GM12872 (cell line): ENCODE data around the gene ABAT.

Experiments
- CTCF ChIP-seq: IDR thresholded peaks from 3 replicates; pipeline ENCODE4 v1.5.1; 2011; ENCODE audit warnings: low read depth, mild to moderate bottlenecking, low read length, moderate library complexity; ENCODE audit not compliant: insufficient read depth

Gene ABAT

DNA sequence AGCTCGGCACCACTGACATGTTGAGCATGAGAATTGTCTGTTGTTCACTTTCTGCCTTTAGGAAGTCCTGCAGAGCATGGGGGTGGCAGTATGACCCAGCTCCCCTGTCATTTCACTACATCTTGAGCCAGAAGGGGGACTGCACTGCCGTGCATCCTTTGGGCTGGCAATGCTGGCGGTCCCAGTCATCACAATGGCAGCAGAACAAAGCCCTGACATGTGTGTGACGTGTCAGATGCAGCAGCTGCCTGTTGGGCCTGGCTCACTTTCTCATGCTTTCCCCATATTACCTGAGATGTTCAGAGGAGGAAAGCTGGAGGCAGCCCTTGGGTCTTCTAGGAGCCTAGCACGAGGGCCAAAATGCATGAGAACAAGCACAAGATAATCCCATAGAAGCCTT, 6.3 kb upstream of the ABAT start:
- no peak for TF ChIP-seq CTCF

DNA sequence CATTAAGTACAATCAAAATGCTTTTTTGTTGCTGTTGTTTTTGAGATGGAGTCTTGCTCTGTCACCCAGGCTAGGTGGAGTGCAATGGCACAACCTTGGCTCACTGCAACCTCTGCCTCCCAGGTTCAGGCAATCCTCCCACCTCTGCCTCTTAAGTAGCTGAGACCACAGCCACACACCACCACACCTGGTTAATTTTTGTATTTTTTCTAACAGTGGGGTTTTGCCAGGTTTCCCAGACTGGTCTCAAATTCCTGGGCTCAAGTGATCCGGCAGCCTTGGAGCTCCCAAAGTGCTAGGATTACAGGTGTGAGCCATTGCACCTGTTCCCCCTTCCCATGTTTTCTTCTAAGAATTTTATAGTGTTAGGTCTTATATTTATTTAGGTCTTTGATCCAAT, 4.9 kb upstream of the ABAT start:
- TF ChIP-seq CTCF = no peak

DNA sequence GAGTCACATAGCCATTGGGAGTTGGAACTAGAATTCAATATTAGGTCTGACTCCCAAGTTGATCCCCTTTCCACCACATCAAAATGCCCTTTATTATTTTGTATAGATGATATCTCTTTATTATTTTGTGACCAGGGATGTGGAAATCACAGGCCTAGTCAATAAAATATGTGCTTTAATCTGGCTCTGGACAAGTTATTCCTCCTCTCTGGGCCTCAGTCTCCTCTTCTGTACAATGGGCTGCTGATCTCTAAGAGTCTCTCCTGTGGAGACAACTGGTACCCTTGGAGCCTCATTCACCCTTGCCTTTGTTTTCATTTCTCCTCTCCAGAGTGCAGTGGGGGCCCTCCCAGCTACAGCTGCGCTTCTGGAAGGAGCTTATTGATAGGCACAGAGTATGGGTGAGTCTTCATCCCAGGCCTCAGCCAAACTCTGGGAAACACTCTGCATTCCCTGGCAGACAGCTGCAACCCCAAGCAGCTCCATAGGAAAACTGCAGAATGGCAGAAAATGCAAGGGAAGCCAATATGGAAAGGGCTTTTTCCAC, 4.3 kb upstream of the ABAT start:
- no peak for TF ChIP-seq CTCF

- TF ChIP-seq CTCF = no peak
Observed at GRCh38 chr16:8673611-8674412, 605 bp upstream of the ABAT start.

- TF ChIP-seq CTCF = no peak
Observed at GRCh38 chr16:8675183-8676159, 1.1 kb downstream of the ABAT start.

DNA sequence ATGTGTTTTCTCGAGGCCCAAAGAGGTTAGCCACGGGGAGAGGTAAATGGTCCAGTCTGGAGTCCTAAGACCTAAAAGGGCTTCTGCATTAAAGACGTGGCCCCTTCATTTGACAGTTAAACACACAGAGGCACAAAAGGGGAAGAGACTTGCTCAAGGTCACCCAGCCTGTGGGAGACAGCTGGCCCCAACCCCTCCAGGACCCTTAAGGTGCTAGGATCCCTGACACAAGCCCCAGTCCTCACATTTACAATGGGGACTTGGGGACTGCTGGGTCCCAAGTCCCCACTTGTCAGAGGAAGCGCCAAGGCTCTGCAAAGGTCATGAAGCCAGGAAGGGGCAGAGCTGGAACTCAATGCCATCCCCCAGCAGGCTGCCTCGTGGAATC, 1.7 kb downstream of the ABAT start:
- no peak for TF ChIP-seq CTCF

DNA sequence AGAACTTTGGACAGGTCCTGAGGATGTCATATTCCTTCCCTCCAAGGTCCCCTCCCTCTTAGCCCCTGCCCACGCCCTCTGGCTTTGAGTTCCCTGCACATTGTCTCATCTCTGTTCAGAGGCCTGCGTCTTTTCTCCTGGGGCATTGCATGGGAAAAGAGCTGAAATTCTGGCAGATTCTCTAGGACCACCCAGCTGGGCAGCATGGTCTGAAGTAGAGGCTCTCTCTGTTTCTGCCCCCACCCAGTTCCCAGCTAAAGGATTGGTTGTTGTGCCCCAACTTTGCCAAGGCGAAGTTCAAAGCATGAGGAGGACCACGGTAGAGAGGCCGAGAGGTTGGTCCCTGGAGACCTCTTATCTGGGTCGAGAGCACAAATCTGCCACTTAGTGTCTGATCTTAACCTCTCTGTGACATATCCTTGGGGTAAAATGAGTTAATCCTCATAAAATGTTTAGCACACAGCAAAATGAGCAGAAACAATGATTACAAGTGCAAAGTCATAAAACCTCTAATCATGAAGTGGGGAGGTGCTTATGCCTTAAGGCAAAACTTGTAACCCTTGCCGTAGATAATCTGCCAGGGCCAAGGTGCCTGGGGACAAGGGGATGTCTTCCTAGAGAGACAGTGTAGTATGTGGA, 2.4 kb downstream of the ABAT start:
- TF ChIP-seq CTCF = no peak
